Measurements from ENCODE around the gene MAGI1.

The MAGI1 gene

DNA sequence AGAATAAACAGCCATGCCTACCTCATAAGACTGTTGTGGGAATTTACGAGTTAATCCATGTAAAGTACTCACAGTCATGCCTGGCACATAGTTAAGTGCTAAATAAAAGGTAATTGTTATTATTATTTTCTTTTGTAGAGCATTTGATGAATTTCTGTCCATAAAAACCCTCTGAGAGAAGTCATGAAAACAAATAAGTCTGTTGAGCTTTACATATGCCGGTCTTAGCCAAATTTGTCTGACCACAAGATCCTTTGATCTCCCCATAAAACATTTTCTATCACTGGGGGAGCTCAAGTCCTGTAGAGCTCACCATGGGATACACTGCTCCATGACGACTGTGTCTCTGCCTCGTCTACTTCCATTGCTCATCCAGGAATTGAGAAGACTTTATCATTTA is 114.0 kb downstream of the MAGI1 start:
- no peak for TF ChIP-seq CTCF (IDR thresholded peaks at IDR 0.05; ENCODE audit: insufficient read depth, missing control alignments)
- FAIRE-seq (no peak), DNase-seq (ENCODE audit: insufficient read length, low spot score) (no peak)

GRCh38 chr3:65922441-65922840 is 116.3 kb downstream of the MAGI1 start:
- DNase-seq (ENCODE audit: insufficient read length, low spot score) (no peak), FAIRE-seq (no peak)
- no peak for TF ChIP-seq CTCF (IDR thresholded peaks at IDR 0.05; ENCODE audit: insufficient read depth, missing control alignments)

- DNase-seq (ENCODE audit: insufficient read length, low spot score) (no peak), FAIRE-seq (no peak)
- no peak for TF ChIP-seq CTCF (IDR thresholded peaks at IDR 0.05; ENCODE audit: insufficient read depth, missing control alignments)
Observed at GRCh38 chr3:65919826-65920225, 118.9 kb downstream of the MAGI1 start.

GRCh38 chr3:65915477-65915876 is 123.2 kb downstream of the MAGI1 start:
- DNase-seq (ENCODE audit: insufficient read length, low spot score) (no peak), FAIRE-seq (no peak)
- TF ChIP-seq CTCF (IDR thresholded peaks at IDR 0.05; ENCODE audit: insufficient read depth, missing control alignments), result no peak

GRCh38 chr3:65914740-65915367 is 123.9 kb downstream of the MAGI1 start:
- FAIRE-seq (no peak), DNase-seq (ENCODE audit: insufficient read length, low spot score) (no peak)
- TF ChIP-seq CTCF (IDR thresholded peaks at IDR 0.05; ENCODE audit: insufficient read depth, missing control alignments), result peak; percentile 15

GRCh38 chr3:65914032-65914739 is 124.5 kb downstream of the MAGI1 start:
- no peak for FAIRE-seq
- peak; percentile 4 for TF ChIP-seq CTCF (IDR thresholded peaks at IDR 0.05; ENCODE audit: insufficient read depth, missing control alignments)
- no peak for DNase-seq (ENCODE audit: insufficient read length, low spot score)

- no peak for TF ChIP-seq CTCF (IDR thresholded peaks at IDR 0.05; ENCODE audit: insufficient read depth, missing control alignments)
- DNase-seq (ENCODE audit: insufficient read length, low spot score) (no peak), FAIRE-seq (no peak)
Observed at GRCh38 chr3:65912647-65913046, 126.1 kb downstream of the MAGI1 start.

Data from D721Med (cell line).